Prostate gland (tissue), 2 donors: ENCODE data around the gene EPAS1.

Experiments used
- POLR2A ChIP-seq: fragments of 450-650 bp; IDR thresholded peaks from one replicate; pipeline ENCODE4 v1.6.1; 2016; ENCODE audit warnings: antibody characterized with exemption, mild to moderate bottlenecking
- TF ChIP-seq, protein P1 (sequence below), 4 experiments: fragments of 200-600 bp in 2 of 4; fragments of 450-650 bp in 2 of 4; sonication (generic) in 2 of 4; IDR thresholded peaks; 1 replicate in 3 of 4; 2 replicates in 1 of 4; pipeline ENCODE4 v1.5.1; 2016 to 2019; ENCODE audit warnings: antibody characterized with exemption in 4 of 4, mild to moderate bottlenecking in 2 of 4, moderate library complexity in 2 of 4

DNA sequence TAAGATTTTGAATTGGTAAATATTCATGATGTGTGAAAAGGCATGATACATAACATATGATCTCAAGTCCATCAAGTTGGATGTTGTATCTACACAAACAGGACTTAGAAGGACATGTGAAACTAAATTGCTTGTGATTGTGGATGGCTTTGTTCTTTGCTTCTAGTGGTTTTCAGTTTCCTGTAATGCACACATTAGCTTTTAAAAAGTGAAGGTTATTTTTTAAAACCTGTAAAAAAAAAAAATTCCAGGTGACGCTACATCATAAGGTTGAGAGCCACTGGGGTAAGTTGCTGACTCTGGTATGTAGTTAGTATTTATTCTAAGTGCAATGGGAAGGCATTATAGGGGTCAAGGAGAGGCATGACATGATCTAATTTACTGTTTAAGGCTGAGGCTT is 133.8 kb downstream of the EPAS1 start:
- TF ChIP-seq, protein P1, sequence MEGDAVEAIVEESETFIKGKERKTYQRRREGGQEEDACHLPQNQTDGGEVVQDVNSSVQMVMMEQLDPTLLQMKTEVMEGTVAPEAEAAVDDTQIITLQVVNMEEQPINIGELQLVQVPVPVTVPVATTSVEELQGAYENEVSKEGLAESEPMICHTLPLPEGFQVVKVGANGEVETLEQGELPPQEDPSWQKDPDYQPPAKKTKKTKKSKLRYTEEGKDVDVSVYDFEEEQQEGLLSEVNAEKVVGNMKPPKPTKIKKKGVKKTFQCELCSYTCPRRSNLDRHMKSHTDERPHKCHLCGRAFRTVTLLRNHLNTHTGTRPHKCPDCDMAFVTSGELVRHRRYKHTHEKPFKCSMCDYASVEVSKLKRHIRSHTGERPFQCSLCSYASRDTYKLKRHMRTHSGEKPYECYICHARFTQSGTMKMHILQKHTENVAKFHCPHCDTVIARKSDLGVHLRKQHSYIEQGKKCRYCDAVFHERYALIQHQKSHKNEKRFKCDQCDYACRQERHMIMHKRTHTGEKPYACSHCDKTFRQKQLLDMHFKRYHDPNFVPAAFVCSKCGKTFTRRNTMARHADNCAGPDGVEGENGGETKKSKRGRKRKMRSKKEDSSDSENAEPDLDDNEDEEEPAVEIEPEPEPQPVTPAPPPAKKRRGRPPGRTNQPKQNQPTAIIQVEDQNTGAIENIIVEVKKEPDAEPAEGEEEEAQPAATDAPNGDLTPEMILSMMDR (IDR thresholded peaks at IDR 0.05): no peak
- no peak for TF ChIP-seq POLR2A
